GM12878 (cell line): ENCODE data around the gene C1QL2. TPM values are rescaled to one million over a fixed set of nuclear protein-coding genes. Genes with fewer than 3 reads are reported as not detected.

Experiments
- ATAC-seq: fragments of 200-7000 bp; cut with Tn5 transposase; 3 replicates; pipeline ENCODE4 v1.9.1; 2020; ENCODE audit warnings: mild to moderate bottlenecking, moderate library complexity
- BruUV-seq: library from RNA; stranded (reverse); fragments of 400-500 nt; replicated peaks from 2 replicates; lab custom pipeline; 2021; lab: Mats Ljungman, UMichigan
- CTCF ChIA-PET: fragments of 300-600 bp; sonication (Branson Sonifier 250); formaldehyde crosslinking; extraction: SDS; loops from one replicate; lab custom pipeline; 2021; ENCODE audit warnings: inconsistent platforms; lab: Yijun Ruan, JAX
- POLR2A ChIA-PET: fragments of 350-600 bp; formaldehyde crosslinking; extraction: SDS; loops from one replicate; lab custom pipeline; 2021; ENCODE audit warnings: inconsistent platforms; lab: Charles Lee
- RAD21 ChIA-PET: fragments of 300-600 bp; sonication (Branson Sonifier 250); formaldehyde crosslinking; loops from one replicate; lab custom pipeline; 2023; ENCODE audit warnings: antibody characterized with exemption; ENCODE audit not compliant: unreplicated experiment; lab: Charles Lee
- SMC1A ChIA-PET: fragments of 300-600 bp; sonication (Branson Sonifier 250); formaldehyde crosslinking; loops from one replicate; lab custom pipeline; 2023; ENCODE audit not compliant: unreplicated experiment, uncharacterized antibody; lab: Charles Lee
- DNase-seq: peaks from one replicate; pipeline ENCODE4 v3.0.0-alpha.2; 2011; ENCODE audit warnings: low read depth, low spot score
- FAIRE-seq: peaks from 3 replicates; lab custom pipeline; 2011; peaks lifted over from hg19 to GRCh38; lab: Jason Lieb, UNC
- H2AFZ ChIP-seq: 2 replicates; pipeline ENCODE4 v1.6.0; 2011; ENCODE audit warnings: low read depth, low read length, control low read depth; ENCODE audit not compliant: control insufficient read depth
- H3K27ac ChIP-seq: 2 replicates; pipeline ENCODE4 v1.5.1; 2011; ENCODE audit warnings: control low read depth; ENCODE audit not compliant: control insufficient read depth, insufficient read depth
- H3K27me3 ChIP-seq, 2 experiments: replicated peaks in 1 of 2; 2 replicates each; pipeline versions ENCODE4 v1.6.0 to v1.6.1; 2011; ENCODE audit warnings: low read length in 1 of 2; ENCODE audit not compliant: control insufficient read depth in 2 of 2, insufficient read depth in 2 of 2
- H3K36me3 ChIP-seq, 2 experiments: 2 replicates each; pipeline ENCODE4 v1.5.1; 2011; ENCODE audit warnings: low read length in 1 of 2; ENCODE audit not compliant: control insufficient read depth in 2 of 2, insufficient read depth in 2 of 2
- H3K4me1 ChIP-seq: 2 replicates; pipeline ENCODE4 v1.6.1; 2011; ENCODE audit warnings: mild to moderate bottlenecking, low read length, moderate library complexity, mixed read lengths; ENCODE audit not compliant: control insufficient read depth, insufficient read depth
- H3K4me2 ChIP-seq: 2 replicates; pipeline ENCODE4 v1.6.0; 2011; ENCODE audit warnings: control low read depth; ENCODE audit not compliant: control insufficient read depth, insufficient read depth
- H3K4me3 ChIP-seq: fragments of 200-600 bp; sonication (generic); 2 replicates; pipeline ENCODE4 v1.5.1; 2016
- H3K79me2 ChIP-seq: 2 replicates; pipeline ENCODE4 v1.6.0; 2011; ENCODE audit warnings: low read length; ENCODE audit not compliant: control insufficient read depth, insufficient read depth
- H3K9ac ChIP-seq: 2 replicates; pipeline ENCODE4 v1.8.0; 2011; ENCODE audit warnings: low read length, control low read depth, mixed read lengths; ENCODE audit not compliant: control insufficient read depth, insufficient read depth
- H3K9me3 ChIP-seq: replicated peaks from 3 replicates; pipeline ENCODE4 v1.5.1; 2011; ENCODE audit warnings: mild to moderate bottlenecking, low read length; ENCODE audit not compliant: control insufficient read depth, insufficient read depth
- H4K20me1 ChIP-seq: 2 replicates; pipeline ENCODE4 v1.6.0; 2011; ENCODE audit not compliant: control insufficient read depth, insufficient read depth
- BRCA1 ChIP-seq: IDR thresholded peaks from 2 replicates; pipeline ENCODE4 v1.6.1; 2011; ENCODE audit warnings: low read depth, low read length, improper control_type of control experiment
- CHD4 ChIP-seq: fragments of 200-600 bp; sonication (generic); IDR thresholded peaks from 2 replicates; pipeline ENCODE4 v1.6.1; 2016; ENCODE audit warnings: mild to moderate bottlenecking
- CTCF ChIP-seq, 3 experiments: IDR thresholded peaks in 2 of 3; conservative IDR thresholded peaks in 1 of 3; 2 replicates each; pipeline ENCODE4 v1.5.1; 2011; ENCODE audit warnings: low read depth in 3 of 3, low read length in 3 of 3, mild to moderate bottlenecking in 3 of 3, control low read depth in 2 of 3, moderate library complexity in 2 of 3, inconsistent platforms in 1 of 3, mixed read lengths in 1 of 3; ENCODE audit not compliant: control insufficient read depth in 2 of 3, insufficient read depth in 1 of 3; ENCODE audit errors: extremely low read depth in 1 of 3
- EP300 ChIP-seq, 2 experiments: fragments of 150-350 bp in 1 of 2; IDR thresholded peaks; 2 replicates each; pipeline ENCODE4 v1.6.1; 2011 to 2012; ENCODE audit warnings: low read depth in 2 of 2, low read length in 2 of 2, borderline replicate concordance in 1 of 2, improper control_type of control experiment in 1 of 2, inconsistent platforms in 1 of 2; ENCODE audit not compliant: control insufficient read depth in 1 of 2
- TBL1XR1 ChIP-seq: IDR thresholded peaks from 2 replicates; pipeline ENCODE4 v1.6.1; 2012; ENCODE audit warnings: low read depth, low read length, improper control_type of control experiment
- ZNF217 ChIP-seq: fragments of 450-650 bp; IDR thresholded peaks from 2 replicates; pipeline ENCODE4 v1.6.1; 2017; ENCODE audit warnings: antibody characterized with exemption, mild to moderate bottlenecking
- WGBS: methylation state at CpG from one replicate; pipeline ENCODE4 v1.1.6; 2016; ENCODE audit warnings: low lambda C conversion rate; ENCODE audit not compliant: insufficient replicate concordance, insufficient coverage; ENCODE audit errors: missing lambda C conversion rate; 5-methylcytosine and 5-hydroxymethylcytosine counted together
- in situ Hi-C: fragments of 300-500 bp; cut with MboI; formaldehyde crosslinking; loops from 9 replicates; pipeline ENCODE4 v1.14.3; 2018; ENCODE audit warnings: mixed read lengths
- intact Hi-C: fragments of 100-400 bp; cut with micrococcal nuclease; formaldehyde crosslinking; loops from one replicate; pipeline ENCODE4 v1.14.2; 2022; ENCODE audit not compliant: unreplicated experiment
- polyA plus RNA-seq, 11 experiments: library from polyadenylated mRNA; depleted of rRNA in 4 of 11; unstranded in 6 of 11; stranded (reverse) in 5 of 11; fragments of >200 nt; fragmentation: Nextera tagmentation in 4 of 11; fragmentation: Illumina TruSeq in 1 of 11; extraction: Ambion mirVana in 4 of 11; extraction: Trizol in 1 of 11; gene quantifications; 1 replicate in 1 of 11; 2 replicates in 10 of 11; pipeline versions ENCODE4 v1.2.1 to v1.2.3, GENCODE V29; 2011 to 2016; ENCODE audit warnings: inconsistent platforms in 2 of 11, missing spikeins in 2 of 11, low read depth in 1 of 11
- total RNA-seq, 4 experiments: library from RNA; depleted of rRNA in 3 of 4; stranded (reverse); fragments of >200 nt in 3 of 4; fragmentation: Illumina TruSeq in 1 of 4; extraction: Trizol in 1 of 4; gene quantifications; 2 replicates each; pipeline versions ENCODE4 v1.2.1 to v1.2.3, GENCODE V29; 2013 to 2021
- TF ChIP-seq, protein P1 (sequence below): fragments of 450-650 bp; IDR thresholded peaks from 2 replicates; pipeline ENCODE4 v1.6.1; 2016; ENCODE audit warnings: mild to moderate bottlenecking

C1QL2 gene
- total and polyA plus RNA-seq, 10 of the 15 experiments (the other 5 are each of a cell fraction or from before 2014, with no cell fraction given) = not detected

DNA sequence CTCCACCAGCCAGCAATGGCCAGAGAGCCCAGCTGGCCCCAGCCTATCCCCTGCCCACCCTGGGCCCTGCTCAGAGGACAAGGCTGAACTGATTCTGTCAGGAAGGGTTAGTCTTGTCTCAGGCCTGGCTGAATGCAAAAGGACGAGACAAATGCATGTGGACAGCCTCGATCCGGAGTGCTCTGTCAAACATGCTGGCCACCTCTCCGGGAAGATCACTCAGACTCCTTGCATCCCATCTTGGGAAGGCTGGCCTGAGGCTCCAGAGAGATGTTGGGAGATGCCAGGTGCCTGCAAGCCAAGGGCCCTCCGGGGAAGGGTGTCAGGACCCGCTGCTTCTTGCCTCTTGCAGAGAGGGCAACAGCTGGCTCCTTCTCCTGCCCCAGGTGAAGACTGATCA is 20.2 kb upstream of the C1QL2 start (continued):
- TF ChIP-seq, protein P1, sequence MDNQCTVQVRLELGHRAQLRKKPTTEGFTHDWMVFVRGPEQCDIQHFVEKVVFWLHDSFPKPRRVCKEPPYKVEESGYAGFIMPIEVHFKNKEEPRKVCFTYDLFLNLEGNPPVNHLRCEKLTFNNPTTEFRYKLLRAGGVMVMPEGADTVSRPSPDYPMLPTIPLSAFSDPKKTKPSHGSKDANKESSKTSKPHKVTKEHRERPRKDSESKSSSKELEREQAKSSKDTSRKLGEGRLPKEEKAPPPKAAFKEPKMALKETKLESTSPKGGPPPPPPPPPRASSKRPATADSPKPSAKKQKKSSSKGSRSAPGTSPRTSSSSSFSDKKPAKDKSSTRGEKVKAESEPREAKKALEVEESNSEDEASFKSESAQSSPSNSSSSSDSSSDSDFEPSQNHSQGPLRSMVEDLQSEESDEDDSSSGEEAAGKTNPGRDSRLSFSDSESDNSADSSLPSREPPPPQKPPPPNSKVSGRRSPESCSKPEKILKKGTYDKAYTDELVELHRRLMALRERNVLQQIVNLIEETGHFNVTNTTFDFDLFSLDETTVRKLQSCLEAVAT = no peak
- TF ChIP-seq ZNF217 (no peak), TBL1XR1 (no peak)

DNA sequence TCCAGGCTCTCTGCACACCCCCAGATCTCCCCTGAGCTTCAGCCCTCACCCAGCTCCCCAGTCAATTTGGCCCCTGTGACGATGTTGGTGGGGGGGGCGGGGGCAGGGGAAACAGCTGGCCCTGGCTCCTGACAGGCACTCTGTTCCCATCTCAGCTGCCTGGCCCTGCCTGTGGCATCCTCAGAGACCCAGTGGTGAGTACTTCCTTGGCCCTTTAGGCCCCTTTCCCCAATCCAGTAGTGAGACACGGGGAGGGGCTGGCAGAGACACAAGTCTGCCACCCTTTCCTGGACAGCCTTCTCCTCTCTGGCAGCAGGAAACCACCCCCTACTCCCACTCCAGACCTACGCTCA is 19.3 kb upstream of the C1QL2 start:
- no peak for FAIRE-seq
- Histone ChIP-seq H3K4me3 (no peak overlapping the region), H3K27ac (no peak overlapping the region), H3K9me3 (no peaks in the 10 kb centered on the region), H3K4me2 (no peak overlapping the region), H3K27me3 (no peaks in the 10 kb centered on the region), H3K79me2 (no peaks in the 10 kb centered on the region), H4K20me1 (no peaks in the 10 kb centered on the region), H2AFZ (no peak overlapping the region), H3K36me3 (no peaks in the 10 kb centered on the region), H3K9ac (no peak overlapping the region), H3K4me1 (no peaks in the 10 kb centered on the region)
- no peak for TF ChIP-seq CTCF (IDR thresholded peaks at IDR 0.05 in 2 of 3, conservative IDR thresholded peaks at IDR 0.05 in 1 of 3; ENCODE audit: control insufficient read depth in 2 of 3, extremely low read depth in 1 of 3, insufficient read depth in 1 of 3, low read depth in 3 of 3, low read length in 3 of 3)
- TF ChIP-seq CHD4 = no peak
- no peak for TF ChIP-seq EP300 (IDR thresholded peaks at IDR 0.05; ENCODE audit: borderline replicate concordance in 1 of 2, control insufficient read depth in 1 of 2, low read depth in 2 of 2, low read length in 2 of 2)
- TF ChIP-seq BRCA1 = no peak
- in situ Hi-C loops (loop anchor here (5.0 kb wide), 1 partner anchor 296 kb away; no protein-coding TSS in a partner anchor), intact Hi-C loops (no loop called here)
- ChIA-PET CTCF (no interaction called here), RAD21 (no interaction called here), POLR2A (no interaction called here), SMC1A (no interaction called here)
- WGBS = 4% methylated on average over 4 of the region's 4 CpGs
- no TSS peak for BruUV-seq
- ATAC-seq = no peak
- no peak for DNase-seq
